Caco-2 (cell line): Measurements from ENCODE around the gene MAP4K1. TPM values are rescaled to one million over a fixed set of nuclear protein-coding genes. Genes with fewer than 3 reads are reported as not detected.

ENCODE experiments used
- BruUV-seq: library from RNA; stranded (reverse); fragments of 400-500 nt; replicated peaks from 2 replicates; lab custom pipeline; 2021; lab: Mats Ljungman, UMichigan
- CTCF ChIA-PET: fragments of 300-600 bp; sonication (Branson Sonifier 250); formaldehyde crosslinking; loops from one replicate; lab custom pipeline; 2022; ENCODE audit warnings: antibody characterized with exemption; lab: Charles Lee
- POLR2A ChIA-PET: fragments of 300-600 bp; sonication (Branson Sonifier 250); formaldehyde crosslinking; loops from one replicate; lab custom pipeline; 2022; ENCODE audit warnings: antibody characterized with exemption; lab: Charles Lee
- DNase-seq, 2 experiments: peaks; one replicate each; pipeline versions ENCODE4 v3.0.0 to v3.0.0-alpha.2; 2020 to 2022
- H3K27me3 ChIP-seq: replicated peaks from 2 replicates; pipeline ENCODE4 v1.6.0; 2011; ENCODE audit warnings: low read length; ENCODE audit not compliant: control insufficient read depth, insufficient read depth
- H3K36me3 ChIP-seq: 2 replicates; pipeline ENCODE4 v1.5.1; 2011; ENCODE audit warnings: low read length; ENCODE audit not compliant: control insufficient read depth, insufficient read depth
- H3K4me1 ChIP-seq: fragments of 250-450 bp; sonication (Bioruptor Pico); 2 replicates; pipeline ENCODE4 v1.5.1; 2020; ENCODE audit warnings: mild to moderate bottlenecking
- H3K4me3 ChIP-seq: 2 replicates; pipeline ENCODE4 v1.5.1; 2011; ENCODE audit warnings: low read depth, mild to moderate bottlenecking, control low read depth, low read length
- H3K9me3 ChIP-seq: fragments of 250-450 bp; sonication (Bioruptor Pico); 2 replicates; pipeline ENCODE4 v1.5.1; 2020; ENCODE audit warnings: mild to moderate bottlenecking, moderate library complexity
- H3K27ac Mint-ChIP-seq: one replicate; pipeline ENCODE4 v1.8.0; 2022; ENCODE audit warnings: mixed read lengths; ENCODE audit not compliant: unreplicated experiment
- H3K27me3 Mint-ChIP-seq: one replicate; pipeline ENCODE4 v1.8.0; 2022; ENCODE audit warnings: mixed read lengths; ENCODE audit not compliant: insufficient read depth, unreplicated experiment
- H3K36me3 Mint-ChIP-seq: one replicate; pipeline ENCODE4 v1.8.0; 2022; ENCODE audit warnings: mild to moderate bottlenecking, mixed read lengths; ENCODE audit not compliant: insufficient read depth, unreplicated experiment
- H3K4me1 Mint-ChIP-seq: one replicate; pipeline ENCODE4 v1.8.0; 2022; ENCODE audit warnings: low read depth, mixed read lengths; ENCODE audit not compliant: unreplicated experiment
- H3K4me3 Mint-ChIP-seq: one replicate; pipeline ENCODE4 v1.8.0; 2022; ENCODE audit warnings: mild to moderate bottlenecking, moderate library complexity, mixed read lengths; ENCODE audit not compliant: unreplicated experiment
- H3K9me3 Mint-ChIP-seq: one replicate; pipeline ENCODE4 v1.8.0; 2022; ENCODE audit warnings: mixed read lengths; ENCODE audit not compliant: unreplicated experiment
- CTCF ChIP-seq, 2 experiments: fragments of 200-600 bp in 1 of 2; IDR thresholded peaks; 1 replicate in 1 of 2; 2 replicates in 1 of 2; pipeline versions ENCODE4 v1.5.1 to v1.8.0; 2011 to 2022; ENCODE audit warnings: antibody characterized with exemption in 1 of 2, control low read depth in 1 of 2, inconsistent platforms in 1 of 2, low read depth in 1 of 2, low read length in 1 of 2, mild to moderate bottlenecking in 1 of 2, moderate library complexity in 1 of 2; ENCODE audit not compliant: insufficient read depth in 1 of 2, severe bottlenecking in 1 of 2, unreplicated experiment in 1 of 2
- intact Hi-C: fragments of 100-400 bp; cut with micrococcal nuclease; formaldehyde crosslinking; loops from one replicate; pipeline ENCODE4 v1.10.0; 2022; ENCODE audit not compliant: unreplicated experiment
- total RNA-seq: library from RNA; stranded (reverse); gene quantifications from 2 replicates; pipeline ENCODE4 v1.2.3, GENCODE V29; 2022

The MAP4K1 gene
- total RNA-seq, 1 experiment from 2014 or later: 1.7 TPM

DNA sequence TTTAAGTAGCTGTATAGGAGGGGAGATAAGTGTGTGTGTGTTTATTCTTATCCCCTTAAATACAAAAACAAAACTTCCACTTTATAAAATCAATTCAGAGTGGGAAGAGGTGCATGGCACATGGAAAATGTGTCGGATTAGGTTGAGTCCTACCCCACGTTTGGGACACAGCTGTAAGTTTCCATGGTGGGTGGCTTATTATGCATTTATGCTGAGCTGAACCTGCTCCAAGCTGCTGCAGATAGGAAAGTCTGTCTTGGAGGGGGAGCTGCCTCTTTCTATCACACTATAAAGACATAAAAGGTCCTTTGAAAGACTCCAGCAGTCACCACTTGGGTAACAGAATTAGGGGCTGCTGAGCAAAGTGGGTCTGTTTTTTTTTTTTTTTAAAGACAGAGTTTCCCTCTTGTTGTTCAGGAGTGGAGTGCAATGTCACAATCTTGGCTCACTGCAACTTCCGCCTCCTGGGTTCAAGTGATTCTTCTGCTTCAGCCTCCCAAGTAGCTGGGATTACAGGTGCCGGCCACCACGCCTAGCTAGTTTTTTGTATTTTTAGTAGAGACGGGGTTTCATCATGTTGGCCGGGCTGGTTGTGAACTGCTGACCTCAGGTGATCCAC lies 44.9 kb upstream of the MAP4K1 start:
- Histone ChIP-seq H3K27me3 (no peaks in the 10 kb centered on the region), H3K36me3 (0 out of 2 replicates have a peak, but pooled peaks cover 2% of the 10 kb centered on the region), H3K4me1 (peaks cover 100% of the 10 kb centered on the region), H3K9me3 (no peaks in the 10 kb centered on the region), H3K4me3 (no peak overlapping the region)
- Mint-ChIP-seq H3K9me3 (no peaks in the 10 kb centered on the region), H3K27ac (peak overlapping the region; percentile 98), H3K4me3 (peak overlapping the region; percentile 60), H3K4me1 (peaks cover 78% of the 10 kb centered on the region), H3K27me3 (no peaks in the 10 kb centered on the region), H3K36me3 (peaks cover 94% of the 10 kb centered on the region)
- no peak for TF ChIP-seq CTCF (IDR thresholded peaks at IDR 0.05; ENCODE audit: insufficient read depth in 1 of 2, low read depth in 1 of 2, low read length in 1 of 2, severe bottlenecking in 1 of 2, unreplicated experiment in 1 of 2)
- ChIA-PET CTCF (interaction anchor here (1.1 to 1.6 kb wide), 6 partner anchors 8 to 260 kb away, joined by 3 to 5 read pairs (median 4); partner anchors contain the start of gene FAM98C), POLR2A (interaction anchor here (0.5 to 2.8 kb wide), 6 partner anchors 8 to 37 kb away, joined by 5 to 16 read pairs (median 6); partner anchors contain the start of gene ACTN4)
- no peak for DNase-seq
- no TSS peak for BruUV-seq
- intact Hi-C loops: loop anchor here (2.0 kb wide), 1 partner anchor 16 kb away; the partner anchor contains the start of gene ACTN4

- no peaks in the 10 kb centered on the region for H3K9me3 Mint-ChIP-seq
- Histone ChIP-seq H3K4me3 (no peak overlapping the region), H3K27me3 (no peaks in the 10 kb centered on the region), H3K36me3 (0 out of 2 replicates have a peak, but pooled peaks cover 2% of the 10 kb centered on the region), H3K4me1 (peaks cover 100% of the 10 kb centered on the region), H3K9me3 (no peaks in the 10 kb centered on the region)
- intact Hi-C loops: loop anchor here (2.0 kb wide), 1 partner anchor 15 kb away; the partner anchor contains the start of gene ACTN4
- ChIA-PET CTCF (interaction anchor here (1.1 to 1.6 kb wide), 6 partner anchors 8 to 259 kb away, joined by 3 to 5 read pairs (median 4); partner anchors contain the start of gene FAM98C), POLR2A (interaction anchor here (0.5 to 2.8 kb wide), 5 partner anchors 9 to 38 kb away, joined by 5 to 16 read pairs (median 6); partner anchors contain the start of gene ACTN4)
- H3K36me3 Mint-ChIP-seq: peaks cover 94% of the 10 kb centered on the region
- H3K4me3 Mint-ChIP-seq: peak overlapping the region; percentile 60
- no peaks in the 10 kb centered on the region for H3K27me3 Mint-ChIP-seq
- BruUV-seq: no TSS peak
- TF ChIP-seq CTCF (IDR thresholded peaks at IDR 0.05; ENCODE audit: insufficient read depth in 1 of 2, low read depth in 1 of 2, low read length in 1 of 2, severe bottlenecking in 1 of 2, unreplicated experiment in 1 of 2): no peak
- peak overlapping the region; percentile 98 for H3K27ac Mint-ChIP-seq
- peak; percentile 79 to 84 for DNase-seq
- H3K4me1 Mint-ChIP-seq: peaks cover 78% of the 10 kb centered on the region
These were observed 44.2 kb upstream of the MAP4K1 start for GRCh38 chr19:38661996-38662395.

- Histone ChIP-seq H3K27me3 (no peaks in the 10 kb centered on the region), H3K36me3 (peaks cover 5% of the 10 kb centered on the region), H3K4me3 (no peak overlapping the region), H3K4me1 (peaks cover 100% of the 10 kb centered on the region), H3K9me3 (no peaks in the 10 kb centered on the region)
- Mint-ChIP-seq H3K9me3 (no peaks in the 10 kb centered on the region), H3K27ac (peak overlapping the region; percentile 98), H3K27me3 (no peaks in the 10 kb centered on the region), H3K36me3 (peaks cover 94% of the 10 kb centered on the region), H3K4me3 (peak overlapping the region; percentile 7), H3K4me1 (peaks cover 76% of the 10 kb centered on the region)
- TF ChIP-seq CTCF (IDR thresholded peaks at IDR 0.05; ENCODE audit: insufficient read depth in 1 of 2, low read depth in 1 of 2, low read length in 1 of 2, severe bottlenecking in 1 of 2, unreplicated experiment in 1 of 2): no peak
- intact Hi-C loops: no loop called here
- POLR2A ChIA-PET: interaction anchor here (1.3 to 2.8 kb wide), 2 partner anchors 10 to 22 kb away, joined by 8 to 16 read pairs; no protein-coding TSS in a partner anchor
- DNase-seq: no peak
- BruUV-seq: no TSS peak
- CTCF ChIA-PET: no interaction called here
These were observed 43.4 kb upstream of the MAP4K1 start for GRCh38 chr19:38661136-38661535.
